Measurements from ENCODE around the gene SEMA4D. TPM values are rescaled to one million over a fixed set of nuclear protein-coding genes. Genes with fewer than 3 reads are reported as not detected.

Gene SEMA4D
- total and polyA plus RNA-seq, 9 of the 15 experiments (the other 6 are each of a cell fraction or from before 2014, with no cell fraction given) = 0.38 to 5.1 (median 1.8) TPM

DNA sequence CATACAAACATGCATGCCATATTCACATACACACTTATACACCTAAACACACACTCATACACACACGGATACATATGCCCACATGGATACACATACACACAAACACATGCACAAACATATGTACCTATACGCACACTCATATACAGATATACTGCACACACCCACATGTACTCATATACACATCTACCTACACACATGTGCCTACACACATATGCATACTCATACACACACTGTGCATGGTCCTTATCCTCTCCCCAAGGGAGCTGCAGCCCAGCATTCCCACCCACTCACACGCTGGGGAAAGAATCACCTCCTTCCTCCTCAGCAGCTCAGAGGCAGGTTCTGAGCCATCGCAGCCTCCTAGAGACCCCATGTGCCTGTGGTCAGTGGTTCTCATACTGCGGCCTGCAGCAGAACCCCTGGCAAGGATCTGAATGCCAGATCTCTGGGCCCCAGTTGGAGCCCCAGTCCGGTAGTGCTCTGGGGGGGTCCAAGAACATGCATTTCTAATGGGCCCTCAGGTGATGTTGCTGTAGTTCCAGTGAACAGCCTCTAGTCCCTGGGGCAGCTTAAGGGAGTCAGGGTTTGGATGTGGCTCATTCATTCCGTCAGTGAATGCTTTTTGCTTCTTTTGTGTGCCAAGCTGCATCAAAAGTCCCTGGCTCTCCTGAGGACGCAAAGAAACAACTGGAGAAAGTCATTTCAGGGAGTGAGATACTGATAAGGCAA lies 39.0 kb downstream of the SEMA4D start:
- Histone ChIP-seq H4K20me1 (replicated peaks; ENCODE audit: control insufficient read depth, insufficient read depth, low read length) (no peaks in the 10 kb centered on the region), H3K27me3 (ENCODE audit: control insufficient read depth in 2 of 2, insufficient read depth in 2 of 2, low read length in 2 of 2) (peaks cover 0 to 46% of the 10 kb centered on the region in 2 experiments; a peak in 2 of 5 replicates), H3K27ac (ENCODE audit: extremely low read depth, low read depth, low read length) (no peak overlapping the region), H2AFZ (ENCODE audit: low read depth, low read length) (no peak overlapping the region), H3K9me1 (ENCODE audit: control insufficient read depth, insufficient read depth, low read length) (no peaks in the 10 kb centered on the region), H3K9me3 (replicated peaks; ENCODE audit: control insufficient read depth, insufficient read depth, low read depth, low read length) (no peaks in the 10 kb centered on the region), H3K79me2 (ENCODE audit: control insufficient read depth, insufficient read depth, low read length) (no peaks in the 10 kb centered on the region), H3K4me1 (replicated peaks in 1 of 2; ENCODE audit: control insufficient read depth in 2 of 2, insufficient read depth in 2 of 2, low read length in 2 of 2) (no peaks in the 10 kb centered on the region; a peak in 1 of 5 replicates), H3K4me3 (no peak overlapping the region), H3K36me3 (ENCODE audit: control insufficient read depth, insufficient read depth, low read length) (no peaks in the 10 kb centered on the region), H3K9ac (ENCODE audit: insufficient read depth in 1 of 2, low read depth in 2 of 2, low read length in 2 of 2) (no peak overlapping the region), H3K4me2 (ENCODE audit: insufficient read depth, low read length) (no peak overlapping the region)
- WGBS (ENCODE audit: insufficient coverage, low coverage, missing lambda C conversion rate) = 17% methylated on average over 7 of the region's 8 CpGs
- ChIA-PET POLR2A (interaction anchor here (1.3 kb wide), 1 partner anchor 10 kb away, joined by 5 read pairs; no protein-coding TSS in a partner anchor), CTCF (ENCODE audit: low intra/inter-chr PET ratio) (no interaction called here)
- intact Hi-C loops (cut with micrococcal nuclease) (no loop called here), in situ Hi-C loops (cut with MboI) (no loop called here)
- no peak for ATAC-seq
- no peak for TF ChIP-seq ZNF232 (CRISPR knock-in tag; IDR thresholded peaks at IDR 0.05)
- TF ChIP-seq, protein P1, sequence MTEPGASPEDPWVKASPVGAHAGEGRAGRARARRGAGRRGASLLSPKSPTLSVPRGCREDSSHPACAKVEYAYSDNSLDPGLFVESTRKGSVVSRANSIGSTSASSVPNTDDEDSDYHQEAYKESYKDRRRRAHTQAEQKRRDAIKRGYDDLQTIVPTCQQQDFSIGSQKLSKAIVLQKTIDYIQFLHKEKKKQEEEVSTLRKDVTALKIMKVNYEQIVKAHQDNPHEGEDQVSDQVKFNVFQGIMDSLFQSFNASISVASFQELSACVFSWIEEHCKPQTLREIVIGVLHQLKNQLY (CRISPR knock-in tag; conservative IDR thresholded peaks at IDR 0.05) = no peak
- TF ChIP-seq NFE2 (IDR thresholded peaks at IDR 0.05; ENCODE audit: low read depth) = no peak
- no peak for TF ChIP-seq CHD1 (IDR thresholded peaks at IDR 0.05; ENCODE audit: low read length)
- TF ChIP-seq, protein P2, sequence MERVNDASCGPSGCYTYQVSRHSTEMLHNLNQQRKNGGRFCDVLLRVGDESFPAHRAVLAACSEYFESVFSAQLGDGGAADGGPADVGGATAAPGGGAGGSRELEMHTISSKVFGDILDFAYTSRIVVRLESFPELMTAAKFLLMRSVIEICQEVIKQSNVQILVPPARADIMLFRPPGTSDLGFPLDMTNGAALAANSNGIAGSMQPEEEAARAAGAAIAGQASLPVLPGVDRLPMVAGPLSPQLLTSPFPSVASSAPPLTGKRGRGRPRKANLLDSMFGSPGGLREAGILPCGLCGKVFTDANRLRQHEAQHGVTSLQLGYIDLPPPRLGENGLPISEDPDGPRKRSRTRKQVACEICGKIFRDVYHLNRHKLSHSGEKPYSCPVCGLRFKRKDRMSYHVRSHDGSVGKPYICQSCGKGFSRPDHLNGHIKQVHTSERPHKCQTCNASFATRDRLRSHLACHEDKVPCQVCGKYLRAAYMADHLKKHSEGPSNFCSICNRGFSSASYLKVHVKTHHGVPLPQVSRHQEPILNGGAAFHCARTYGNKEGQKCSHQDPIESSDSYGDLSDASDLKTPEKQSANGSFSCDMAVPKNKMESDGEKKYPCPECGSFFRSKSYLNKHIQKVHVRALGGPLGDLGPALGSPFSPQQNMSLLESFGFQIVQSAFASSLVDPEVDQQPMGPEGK (CRISPR knock-in tag; IDR thresholded peaks at IDR 0.05; ENCODE audit: borderline replicate concordance) = no peak
- no peak for TF ChIP-seq MAZ (CRISPR knock-in tag; conservative IDR thresholded peaks at IDR 0.05 in 1 of 2, IDR thresholded peaks at IDR 0.05 in 1 of 2)
- no peak for TF ChIP-seq SIN3A (IDR thresholded peaks at IDR 0.05; ENCODE audit: borderline replicate concordance in 2 of 2, control insufficient read depth in 1 of 2, low read depth in 2 of 2, low read length in 2 of 2)
- TF ChIP-seq XRCC5 (IDR thresholded peaks at IDR 0.05; ENCODE audit: low read depth, low read length) = no peak
- no peak for TF ChIP-seq CBX5 (IDR thresholded peaks at IDR 0.05; ENCODE audit: borderline replicate concordance, low read depth)
- no peak for TF ChIP-seq TAF9B (IDR thresholded peaks at IDR 0.05; ENCODE audit: partially characterized antibody)
- TF ChIP-seq NEUROD1 (IDR thresholded peaks at IDR 0.05; ENCODE audit: borderline replicate concordance, low read depth, low read length, partially characterized antibody) = no peak
- TF ChIP-seq TBP (optimal IDR thresholded peaks at IDR 0.05; ENCODE audit: low read depth, low read length) = no peak
- no peak for TF ChIP-seq STAT5A (IDR thresholded peaks at IDR 0.05; ENCODE audit: borderline replicate concordance, low read length)
- TF ChIP-seq SNIP1 (IDR thresholded peaks at IDR 0.05; ENCODE audit: low read depth) = no peak
- no peak for TF ChIP-seq ZNF695 (CRISPR knock-in tag; IDR thresholded peaks at IDR 0.05)
- no peak for TF ChIP-seq ZNF551 (CRISPR knock-in tag; IDR thresholded peaks at IDR 0.05)
- no peak for TF ChIP-seq HNRNPL (IDR thresholded peaks at IDR 0.05; ENCODE audit: low read depth, low read length)
- TF ChIP-seq RAD21 (CRISPR knock-in tag; conservative IDR thresholded peaks at IDR 0.05 in 1 of 2, IDR thresholded peaks at IDR 0.05 in 1 of 2) = no peak
- no peak for TF ChIP-seq MXD1 (CRISPR knock-in tag; IDR thresholded peaks at IDR 0.05; ENCODE audit: borderline replicate concordance, poor library complexity, severe bottlenecking)
- BruUV-seq (replicated peaks) = no TSS peak
- no peak for FAIRE-seq
- no peak for DNase-seq (ENCODE audit: extremely low read depth in 1 of 4, low spot score in 3 of 4)

Data from K562 (cell line).